GM21528 (cell line): ENCODE measurements around the gene STAG2.
"Not testable (repeated sequence)": the region's sequence is repeated elsewhere in the genome, so short reads cannot be mapped to it uniquely, and the experiment has no call there.

Source experiments
- ATAC-seq: cut with Tn5 transposase; IDR thresholded peaks from one replicate; pipeline ENCODE4 v1.9.1; 2021; ENCODE audit warnings: mild to moderate bottlenecking, moderate library complexity; ENCODE audit not compliant: unreplicated experiment, low FRiP score

STAG2 gene

DNA sequence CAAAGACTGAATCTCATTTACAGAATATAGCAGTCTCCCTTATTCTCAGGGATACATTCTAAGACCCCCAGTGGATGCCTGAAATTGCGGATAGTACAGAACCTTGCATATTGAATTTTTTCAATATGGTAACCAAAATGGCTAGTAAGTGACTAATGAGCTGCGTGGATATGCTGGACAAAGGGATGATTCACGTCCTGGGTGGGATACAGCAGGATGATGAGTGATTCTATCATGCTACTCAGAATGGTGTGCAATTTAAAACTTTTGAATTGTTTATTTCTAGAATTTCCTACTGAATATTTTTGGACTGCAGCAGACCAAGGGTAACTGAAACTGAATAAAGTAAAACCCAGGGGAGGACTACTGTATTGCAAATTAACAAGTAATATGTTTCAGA is 66.7 kb downstream of the STAG2 start:
- ATAC-seq: no peak

GRCh38 chrX:124030520-124030919 is 69.0 kb downstream of the STAG2 start:
- ATAC-seq: peak; percentile 68

GRCh38 chrX:124033821-124034220 is 72.3 kb downstream of the STAG2 start:
- ATAC-seq: no peak

- ATAC-seq: no peak
These were observed 74.2 kb downstream of the STAG2 start for GRCh38 chrX:124035657-124036056.

DNA sequence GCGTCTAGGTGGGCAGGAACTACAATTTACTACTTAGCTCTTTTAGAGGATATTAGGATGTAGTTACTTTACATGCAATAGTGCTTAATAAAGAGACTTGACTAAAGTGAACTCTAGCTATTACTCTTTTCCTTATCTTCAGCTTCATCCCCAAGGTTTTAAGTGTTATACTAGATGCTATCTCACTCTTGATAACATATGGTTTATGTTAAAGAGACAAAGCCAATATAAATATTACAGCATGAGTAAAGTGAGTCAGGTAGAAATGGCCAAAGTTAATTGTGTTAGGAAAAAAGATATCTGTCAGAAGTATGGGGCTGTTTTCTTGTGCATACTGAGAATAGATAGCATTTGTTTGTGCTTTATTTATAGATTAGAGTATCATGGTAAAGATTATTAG is 80.5 kb downstream of the STAG2 start:
- no peak for ATAC-seq

GRCh38 chrX:124045109-124045508 is 83.6 kb downstream of the STAG2 start:
- ATAC-seq: no peak

DNA sequence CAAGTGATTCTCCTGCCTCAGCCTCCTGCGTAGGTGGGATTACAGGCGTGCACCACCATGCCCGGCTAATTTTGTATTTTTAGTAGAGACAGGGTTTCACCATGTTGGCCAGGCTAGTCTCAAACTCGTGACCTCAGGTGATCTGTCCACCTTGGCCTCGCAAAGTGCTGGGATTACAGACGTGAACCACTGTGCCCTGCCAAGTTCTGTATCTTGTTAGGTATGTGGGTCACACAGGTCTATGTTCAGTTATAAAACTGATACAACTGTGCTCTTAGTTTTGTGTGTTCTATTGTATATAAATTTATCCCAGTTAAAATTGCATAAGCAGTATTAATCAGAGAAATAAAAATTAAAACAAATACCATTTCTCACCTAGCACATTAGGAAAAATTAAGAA is 122.9 kb downstream of the STAG2 start:
- not testable (repeated sequence) for ATAC-seq

GRCh38 chrX:124085063-124085462 is 123.6 kb downstream of the STAG2 start:
- no peak for ATAC-seq

GRCh38 chrX:124086411-124086810 is 124.9 kb downstream of the STAG2 start:
- ATAC-seq: no peak

GRCh38 chrX:124087000-124087746 is 125.7 kb downstream of the STAG2 start:
- no peak for ATAC-seq

DNA sequence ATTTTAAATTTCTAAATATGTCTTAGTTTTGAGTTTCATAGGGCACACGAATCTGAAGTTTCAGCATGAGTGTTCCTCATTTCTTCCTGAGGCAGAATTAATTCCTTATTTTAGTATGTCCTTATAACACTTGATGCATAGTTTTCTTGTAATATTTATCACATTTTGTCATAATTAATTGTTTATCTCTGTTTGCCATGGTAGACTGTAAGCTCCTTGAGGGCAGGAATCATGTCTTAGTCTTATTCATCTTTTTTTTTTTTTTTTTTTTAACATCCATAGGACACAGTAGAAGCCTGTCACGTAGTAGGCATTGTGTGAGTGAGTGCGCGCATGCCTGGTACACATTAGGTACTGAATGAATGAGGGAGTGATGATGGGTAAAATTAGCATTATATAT is 131.7 kb downstream of the STAG2 start:
- ATAC-seq: no peak

- ATAC-seq: no peak
These were observed 135.6 kb downstream of the STAG2 start for GRCh38 chrX:124097116-124097515.

DNA sequence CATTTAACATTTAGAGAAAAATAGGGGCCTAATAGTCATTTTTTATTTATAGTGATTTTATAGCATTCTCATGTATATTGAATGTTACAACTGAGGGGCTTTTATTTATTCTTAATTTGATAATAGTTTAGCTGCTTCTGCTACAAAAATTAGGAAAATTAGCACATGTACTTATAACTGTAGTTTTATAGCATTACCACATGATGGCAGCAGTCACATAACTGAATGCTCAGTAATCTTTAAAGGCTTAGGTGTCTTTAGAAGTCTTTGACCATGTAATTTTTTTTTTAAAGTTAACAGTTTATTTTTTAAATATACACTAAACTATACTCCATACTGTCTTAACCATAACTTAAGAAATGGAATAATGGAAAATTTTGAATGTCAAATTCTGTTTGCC is 136.6 kb downstream of the STAG2 start:
- ATAC-seq: no peak

DNA sequence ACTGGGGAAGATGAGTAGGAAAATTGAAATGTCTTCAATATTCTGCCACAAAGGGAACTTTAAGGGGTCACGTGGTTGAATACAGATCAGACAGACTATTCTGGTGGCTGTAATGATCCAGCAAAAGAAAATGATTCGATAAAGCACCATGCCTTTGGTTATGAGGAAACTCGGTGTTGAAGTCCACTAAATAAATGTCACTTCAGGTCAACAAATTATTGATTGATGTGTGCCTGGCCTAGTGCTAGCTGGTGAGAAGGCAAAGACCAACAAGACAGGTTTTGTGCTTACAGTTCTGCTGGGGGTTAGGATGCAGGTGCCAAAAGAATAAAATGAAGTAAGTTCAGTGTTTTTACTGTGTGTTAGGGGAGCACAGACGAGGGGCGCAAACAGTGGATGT is 142.5 kb downstream of the STAG2 start:
- no peak for ATAC-seq

DNA sequence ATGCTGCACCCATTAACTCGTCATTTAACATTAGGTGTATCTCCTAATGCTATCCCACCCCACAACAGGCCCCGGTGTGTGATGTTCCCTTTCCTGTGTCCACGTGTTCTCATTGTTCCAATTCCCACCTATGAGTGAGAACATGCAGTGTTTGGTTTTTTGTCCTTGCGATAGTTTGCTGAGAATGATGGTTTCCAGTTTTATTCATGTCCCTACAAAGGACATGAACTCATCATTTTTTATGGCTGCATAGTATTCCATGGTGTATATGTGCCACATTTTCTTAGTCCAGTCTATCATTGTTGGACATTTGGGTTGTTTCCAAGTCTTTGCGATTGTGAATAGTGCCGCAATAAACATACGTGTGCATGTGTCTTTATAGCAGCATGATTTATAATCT is 143.0 kb downstream of the STAG2 start:
- not testable (repeated sequence) for ATAC-seq

GRCh38 chrX:124113621-124114600 is 152.4 kb downstream of the STAG2 start:
- ATAC-seq: no peak

- no peak for ATAC-seq
These were observed 155.8 kb downstream of the STAG2 start for GRCh38 chrX:124117325-124117724.

DNA sequence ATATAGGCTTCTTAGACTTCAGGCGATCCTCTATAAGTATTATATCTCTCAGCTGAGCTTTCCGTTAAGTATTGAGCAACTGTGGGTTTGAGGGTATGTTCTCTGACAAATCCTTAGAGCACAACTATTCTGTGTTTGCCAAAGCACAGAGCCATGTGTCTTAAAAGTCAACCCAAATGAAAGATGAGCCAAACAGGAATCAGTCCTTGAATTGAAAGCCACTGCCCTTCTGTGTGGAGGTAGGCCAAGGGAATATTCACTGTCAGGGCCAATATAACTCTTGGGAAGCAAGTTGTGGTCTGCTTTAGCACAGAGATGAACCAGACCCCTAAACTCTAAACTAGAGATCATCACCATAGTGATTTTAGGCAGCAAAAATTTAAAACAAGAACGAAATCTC is 164.0 kb downstream of the STAG2 start:
- ATAC-seq: no peak

DNA sequence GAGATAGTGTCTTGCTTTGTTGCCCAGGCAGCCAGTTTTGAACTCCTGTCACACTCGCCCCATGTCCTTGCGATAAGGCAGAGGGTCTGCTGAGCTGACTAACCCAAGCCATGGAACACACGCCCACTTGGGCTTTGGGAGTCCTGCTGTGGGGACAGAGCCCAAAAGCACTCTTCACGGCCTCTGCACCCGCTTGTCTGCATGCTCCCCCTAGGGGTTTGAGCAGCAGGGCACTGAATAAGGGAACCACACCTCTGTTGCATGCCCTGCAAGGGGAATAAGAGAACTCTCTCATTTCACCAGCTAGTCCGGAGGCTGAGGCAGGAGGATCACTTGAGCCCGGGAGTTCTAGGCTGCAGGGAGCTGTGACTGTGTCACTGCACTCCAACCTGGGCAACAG is 166.0 kb downstream of the STAG2 start:
- no peak for ATAC-seq

GRCh38 chrX:124132437-124132836 is 170.9 kb downstream of the STAG2 start:
- ATAC-seq: not testable (repeated sequence)

- no peak for ATAC-seq
These were observed 184.2 kb downstream of the STAG2 start for GRCh38 chrX:124145749-124146148.

DNA sequence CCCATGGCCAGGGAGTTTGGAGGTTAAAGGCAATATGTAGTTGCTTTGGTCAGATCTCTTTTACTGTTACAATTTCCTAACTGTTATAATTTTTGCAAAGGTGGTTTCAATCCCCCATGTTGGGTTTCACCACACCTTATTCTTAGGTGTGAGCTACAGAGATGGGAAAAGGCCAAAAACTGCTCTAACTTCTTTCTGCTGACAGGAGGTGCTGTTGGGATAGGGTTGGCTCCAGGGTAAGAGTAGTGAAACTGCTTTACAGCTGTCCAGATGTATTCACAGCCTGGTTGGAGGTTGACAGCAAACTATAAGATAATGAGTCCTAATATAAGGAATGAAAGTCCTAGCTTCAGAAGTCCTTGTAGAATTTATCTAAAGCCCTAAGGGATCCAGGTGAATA is 189.7 kb downstream of the STAG2 start:
- ATAC-seq: no peak
